ENCODE measurements around the gene PIGH.

GRCh38 chr14:67557118-67557517 lies 43.0 kb downstream of the PIGH start:
- no peak for TF ChIP-seq SUZ12 (IDR thresholded peaks at IDR 0.05)
- no peak for TF ChIP-seq FOXA1 (IDR thresholded peaks at IDR 0.05)
- TF ChIP-seq L3MBTL2 (conservative IDR thresholded peaks at IDR 0.05) = no peak
- TF ChIP-seq ARNT (IDR thresholded peaks at IDR 0.05) = no peak
- no peak for TF ChIP-seq SP1 (IDR thresholded peaks at IDR 0.05)
- no peak for TF ChIP-seq FOXM1 (IDR thresholded peaks at IDR 0.05; ENCODE audit: borderline replicate concordance)
- TF ChIP-seq HDGF (IDR thresholded peaks at IDR 0.05; ENCODE audit: borderline replicate concordance) = no peak
- TF ChIP-seq TARDBP (IDR thresholded peaks at IDR 0.05) = no peak
- no peak for TF ChIP-seq ZNF384 (IDR thresholded peaks at IDR 0.05)
- no peak for TF ChIP-seq PKNOX1 (IDR thresholded peaks at IDR 0.05)
- no peak for TF ChIP-seq BHLHE40 (IDR thresholded peaks at IDR 0.05; ENCODE audit: borderline replicate concordance)
- TF ChIP-seq NFRKB (IDR thresholded peaks at IDR 0.05) = no peak
